ENCODE results near the gene REN. TPM values are rescaled to one million over a fixed set of nuclear protein-coding genes. Genes with fewer than 3 reads are reported as not detected.

REN gene
- total RNA-seq (not detected in 2 replicates), polyA plus RNA-seq (0.11 TPM in 1 of 2 replicates, not detected in the other), polyA minus RNA-seq (0.25 TPM in 1 of 2 replicates, not detected in the other), Bru-seq, nascent RNA (not detected), BruChase-seq, experiment 1, labeled RNA remaining after a 6-hour chase (not detected), BruChase-seq, experiment 2, labeled RNA remaining after a 2-hour chase (percentile 3 among the genes with signal in this experiment)
- polyA plus RNA-seq (2011; cell fraction: cytosol; rRNA removed): not detected in 2 replicates
- 0.13 TPM in 1 of 2 replicates, not detected in the other for polyA plus RNA-seq (2011; cell fraction: nucleus; rRNA removed)
- not detected in 2 replicates for polyA plus RNA-seq (2012)
- not detected for polyA minus RNA-seq (2011; cell fraction: cytosol; rRNA and poly(A)+ RNA removed)
- polyA minus RNA-seq (2011; cell fraction: nucleus; rRNA and poly(A)+ RNA removed): not detected in 2 replicates
- long read RNA-seq: 0 reads

GRCh38 chr1:204166219-204166618, at the start of gene REN:
Gene REN (minus strand): TSS chr1:204166337. CDS start chr1:204166293, 44 bp downstream.
- Histone ChIP-seq H3K9me3 (replicated peaks; ENCODE audit: control insufficient read depth, insufficient read depth, low read length) (peaks cover 3% of the 10 kb centered on the region), H3K4me3 (replicated peaks in 1 of 3; ENCODE audit: insufficient read depth in 1 of 3, low read depth in 1 of 3, low read length in 3 of 3) (no peak within 1 kb of the TSS), H3K4me1 (ENCODE audit: control insufficient read depth, extremely low read depth, insufficient read depth, low read length) (peaks cover 3% of the 10 kb centered on the region), H3K9me1 (replicated peaks; ENCODE audit: control insufficient read depth, extremely low read depth, insufficient read depth, low read length) (no peaks in the 10 kb centered on the region), H3K79me2 (ENCODE audit: control insufficient read depth, insufficient read depth, low read length) (no peaks in the 10 kb centered on the region), H3K27me3 (ENCODE audit: control insufficient read depth in 2 of 2, insufficient read depth in 2 of 2, low read length in 2 of 2) (no peaks in the 10 kb centered on the region), H3K27ac (ENCODE audit: insufficient read depth, low read depth, low read length) (no peak within 1 kb of the TSS), H4K20me1 (replicated peaks; ENCODE audit: control insufficient read depth, extremely low read depth, insufficient read depth, low read length) (no peaks in the 10 kb centered on the region), H3K4me2 (ENCODE audit: insufficient read depth, low read length) (no peak within 1 kb of the TSS), H3K36me3 (ENCODE audit: control insufficient read depth in 2 of 2, extremely low read depth in 1 of 2, insufficient read depth in 2 of 2, low read length in 2 of 2) (no peaks in the 10 kb centered on the region), H2AFZ (ENCODE audit: low read depth, low read length) (no peak within 1 kb of the TSS), H3K9ac (replicated peaks; ENCODE audit: extremely low read depth, insufficient read depth, low read length) (no peak within 1 kb of the TSS)
- no peak for DNase-seq (ENCODE audit: low read depth, low spot score)
- dilution Hi-C loops (cut with MboI; ENCODE audit: extremely low pct_ligation_motif_present, low sequenced_read_pairs): loop anchor here (25.0 kb wide), 1 partner anchor 171 kb away; no protein-coding TSS in a partner anchor
- BruUV-seq (replicated peaks): no TSS peak
- TF ChIP-seq JUN (IDR thresholded peaks at IDR 0.05; ENCODE audit: borderline replicate concordance, insufficient read depth, insufficient read length, low read depth): no peak
- no peak for TF ChIP-seq GATA2 (IDR thresholded peaks at IDR 0.05; ENCODE audit: insufficient read depth, insufficient read length, low read depth, low read length)
- TF ChIP-seq POLR2AphosphoS5 (IDR thresholded peaks at IDR 0.05; ENCODE audit: insufficient read depth, low read depth, low read length): no peak
- TF ChIP-seq MYC (IDR thresholded peaks at IDR 0.05; ENCODE audit: low read depth, low read length): no peak
- TF ChIP-seq POLR2A (IDR thresholded peaks at IDR 0.05; ENCODE audit: low read depth, low read length): no peak
- TF ChIP-seq MAX (IDR thresholded peaks at IDR 0.05; ENCODE audit: insufficient read depth, insufficient read length): no peak
- no peak for TF ChIP-seq CTCF (IDR thresholded peaks at IDR 0.05; ENCODE audit: extremely low read depth in 1 of 2, insufficient read depth in 1 of 2, low read depth in 1 of 2, low read length in 2 of 2)
- TF ChIP-seq FOS (IDR thresholded peaks at IDR 0.05; ENCODE audit: borderline replicate concordance, insufficient read depth, low read length): no peak
- TF ChIP-seq EZH2 (IDR thresholded peaks at IDR 0.05; ENCODE audit: borderline replicate concordance, low read depth, low read length, severe bottlenecking): no peak
- ChIA-PET POLR2A (no interaction called here), CTCF (interaction anchor here (0.8 to 26.7 kb wide), 7 partner anchors 36 to 337 kb away, joined by 3 to 770 read pairs (median 19); partner anchors contain the start of genes GOLT1A and PLEKHA6)
- no peak for FAIRE-seq
- intact Hi-C loops (cut with micrococcal nuclease): no loop called here

Measured in endothelial cell of umbilical vein (primary cell).